ENCODE data around the gene PDE2A.

DNA sequence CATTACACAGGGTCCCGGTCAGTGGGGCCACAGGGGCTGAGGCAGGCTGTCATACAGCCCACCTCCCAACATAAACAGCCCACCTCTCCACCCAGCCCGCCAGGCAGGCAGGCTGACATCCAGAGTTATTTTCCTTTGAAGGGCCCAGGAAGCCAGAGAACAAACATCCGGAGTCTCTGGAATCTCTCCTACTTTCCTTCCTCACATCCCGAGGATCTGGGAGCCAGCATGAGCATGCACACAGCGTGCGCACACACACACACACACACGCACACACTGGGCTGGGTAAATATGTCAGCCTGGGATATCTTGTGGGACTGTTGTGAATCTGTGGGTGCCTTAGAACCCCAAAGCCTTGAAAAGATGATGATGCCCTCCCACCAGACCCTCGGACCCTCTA is 55.4 kb downstream of the PDE2A start:
- TF ChIP-seq POLR2A (IDR thresholded peaks at IDR 0.05; ENCODE audit: low read depth, low read length) (no peak), POLR2AphosphoS5 (IDR thresholded peaks at IDR 0.05; ENCODE audit: low read depth, low read length) (no peak)
